DMS79 treated with DMSO at 0.1 percent for 48 hours (cell line): ENCODE results near the gene GPR78.

Experiments
- DNase-seq: peaks from one replicate; lab custom pipeline; 2025; lab: John Stamatoyannopoulos, UW

GPR78 gene, protein sequence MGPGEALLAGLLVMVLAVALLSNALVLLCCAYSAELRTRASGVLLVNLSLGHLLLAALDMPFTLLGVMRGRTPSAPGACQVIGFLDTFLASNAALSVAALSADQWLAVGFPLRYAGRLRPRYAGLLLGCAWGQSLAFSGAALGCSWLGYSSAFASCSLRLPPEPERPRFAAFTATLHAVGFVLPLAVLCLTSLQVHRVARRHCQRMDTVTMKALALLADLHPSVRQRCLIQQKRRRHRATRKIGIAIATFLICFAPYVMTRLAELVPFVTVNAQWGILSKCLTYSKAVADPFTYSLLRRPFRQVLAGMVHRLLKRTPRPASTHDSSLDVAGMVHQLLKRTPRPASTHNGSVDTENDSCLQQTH

GRCh38 chr4:8580321-8581093 lies at the start of gene GPR78:
Gene GPR78 (plus strand): TSS chr4:8580392. CDS start chr4:8580983, 591 bp downstream.
- no peak for DNase-seq

DNA sequence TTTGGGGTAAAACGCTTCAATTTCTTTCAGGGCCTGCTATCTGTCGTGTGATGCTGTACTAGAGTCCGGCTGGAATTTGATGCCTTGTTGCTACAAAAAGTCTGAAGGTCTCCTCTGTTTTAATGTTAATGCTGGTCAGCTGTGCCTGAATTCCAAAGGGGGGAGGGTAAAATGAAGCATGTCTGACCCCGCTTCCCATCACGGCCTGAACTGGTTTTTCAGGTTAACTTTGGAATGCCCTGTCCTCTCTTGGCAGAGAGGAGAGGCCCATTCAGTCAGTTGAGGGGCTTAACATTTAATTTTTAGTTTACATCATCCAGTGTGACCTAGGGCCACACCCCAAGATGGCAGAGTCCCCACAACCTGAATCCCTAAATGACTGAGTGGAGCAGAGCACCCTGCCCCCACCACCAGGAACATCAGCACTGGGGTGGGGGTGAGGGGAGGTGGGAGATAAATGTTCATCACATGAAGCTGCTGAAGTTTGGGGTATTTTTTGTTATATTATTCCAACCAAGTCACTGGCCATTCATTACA lies 47.9 kb upstream of the GPR78 start:
- DNase-seq: no peak

DNA sequence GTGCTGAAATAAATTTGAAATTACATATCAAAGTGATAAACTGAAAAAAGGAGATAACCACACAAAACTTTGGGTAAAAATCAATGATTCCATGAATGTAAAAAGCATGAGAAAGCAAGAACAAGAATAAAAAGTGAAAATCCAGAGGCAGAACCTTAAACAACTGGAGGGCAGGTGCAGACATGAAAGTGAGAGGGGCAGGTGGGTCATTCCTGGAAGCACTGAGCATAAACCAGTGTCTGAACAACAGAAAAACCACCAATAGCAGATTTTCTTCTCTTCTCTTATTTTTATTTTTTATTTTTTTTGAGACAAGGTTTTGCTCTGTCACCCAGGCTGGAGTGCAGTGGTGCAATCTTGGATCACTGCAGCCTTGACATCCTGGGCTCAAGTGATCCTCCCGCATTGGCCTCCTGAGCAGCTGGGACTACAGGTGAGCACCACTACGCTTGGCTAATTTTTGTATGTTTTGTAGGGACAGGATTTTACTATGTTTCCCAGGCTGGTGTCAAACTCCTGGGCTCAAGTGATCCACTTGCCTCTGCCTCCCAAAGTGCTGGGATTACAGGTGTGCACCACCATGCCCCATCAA lies 46.8 kb upstream of the GPR78 start:
- no peak for DNase-seq

GRCh38 chr4:8534129-8534528 lies 46.1 kb upstream of the GPR78 start:
- DNase-seq: peak; percentile 56

DNA sequence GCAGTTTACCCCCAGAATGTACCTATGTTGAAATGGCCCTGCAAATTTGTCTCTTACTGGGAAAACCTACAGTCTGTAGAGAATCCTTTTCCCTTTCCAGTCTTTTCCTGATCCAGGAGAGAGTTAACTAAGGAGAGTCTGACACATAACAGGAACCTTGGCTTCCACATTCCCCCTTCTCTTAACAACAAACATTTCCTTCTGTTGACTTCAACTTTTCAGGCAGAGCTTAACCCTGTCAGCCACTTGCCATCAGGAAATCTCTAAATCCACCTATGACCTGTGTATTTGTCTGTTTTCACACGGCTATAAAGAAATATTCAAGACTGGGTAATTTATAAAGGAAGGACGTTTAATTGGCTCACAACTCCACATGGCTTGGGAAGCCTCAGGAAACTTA lies 45.6 kb upstream of the GPR78 start:
- no peak for DNase-seq

DNA sequence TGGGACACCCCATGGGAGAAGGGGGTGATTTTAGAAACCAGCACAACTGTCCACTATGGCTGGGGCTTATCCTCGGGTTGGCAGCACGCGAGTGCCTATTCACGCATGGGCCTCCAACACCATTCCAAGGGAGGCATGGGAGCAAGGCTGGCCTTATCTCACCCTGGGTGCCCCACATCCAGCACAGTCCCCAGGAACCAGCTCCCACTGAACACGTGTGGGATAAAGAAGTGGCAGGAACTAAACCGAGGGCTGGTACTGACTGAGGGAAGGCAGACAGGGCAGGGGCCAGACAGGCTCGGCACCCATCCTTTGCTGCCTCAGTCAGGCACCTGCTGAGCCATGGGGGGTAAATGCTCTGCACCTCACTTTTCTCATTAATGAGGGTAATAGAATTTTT lies 43.7 kb upstream of the GPR78 start:
- no peak for DNase-seq

DNA sequence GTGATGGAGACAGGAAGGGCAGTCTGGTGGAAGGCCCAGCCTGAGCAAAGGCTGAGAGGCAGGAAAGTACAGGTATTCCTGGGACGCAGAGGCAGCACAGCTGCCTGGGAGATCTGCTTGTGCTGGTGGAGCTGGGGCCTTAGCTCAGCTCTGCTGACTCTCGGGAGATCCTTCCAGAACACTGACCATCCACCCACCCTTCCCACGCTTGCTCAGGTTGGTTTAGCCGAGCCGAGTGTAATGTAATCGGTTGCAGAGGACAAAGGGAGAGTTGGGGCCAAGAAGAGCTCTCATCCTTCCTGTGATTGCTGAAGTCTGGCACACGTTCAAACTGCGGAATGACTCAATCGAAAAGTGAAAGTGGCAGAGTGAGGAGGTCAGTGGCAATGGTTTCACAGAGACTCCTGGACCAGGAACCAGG lies 43.1 kb upstream of the GPR78 start:
- DNase-seq: peak; percentile 75

DNA sequence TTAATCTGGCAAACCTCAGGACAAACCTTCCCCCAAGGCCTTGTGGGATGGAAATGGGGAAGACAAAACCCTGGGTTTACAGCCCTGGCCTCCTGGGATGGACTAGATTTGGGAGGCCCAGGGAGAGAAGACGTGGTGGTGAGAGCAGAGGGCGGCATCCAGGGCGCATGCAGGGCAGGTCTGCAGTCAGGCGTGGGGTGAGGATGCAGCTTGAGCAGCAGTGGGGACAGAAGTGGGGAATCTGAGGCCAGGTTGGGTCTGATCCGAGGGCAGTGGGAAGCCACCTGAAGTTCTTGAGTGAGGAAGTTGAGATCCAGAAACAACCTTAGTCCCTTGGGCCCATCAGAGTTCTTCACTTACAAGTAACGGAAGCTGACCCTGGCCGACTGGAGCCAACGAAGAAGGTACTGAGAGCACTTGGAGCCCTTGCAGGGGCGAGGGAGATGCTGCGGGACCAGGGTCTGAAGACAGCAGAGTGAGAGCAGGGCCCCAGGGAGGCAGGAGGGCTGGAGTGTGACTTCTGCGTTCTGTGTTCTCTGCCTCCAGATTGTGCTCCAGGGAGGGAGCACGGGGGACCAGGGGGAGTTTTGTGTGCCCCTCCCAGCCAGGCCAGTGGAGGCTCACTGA lies 42.0 kb upstream of the GPR78 start:
- no peak for DNase-seq

DNA sequence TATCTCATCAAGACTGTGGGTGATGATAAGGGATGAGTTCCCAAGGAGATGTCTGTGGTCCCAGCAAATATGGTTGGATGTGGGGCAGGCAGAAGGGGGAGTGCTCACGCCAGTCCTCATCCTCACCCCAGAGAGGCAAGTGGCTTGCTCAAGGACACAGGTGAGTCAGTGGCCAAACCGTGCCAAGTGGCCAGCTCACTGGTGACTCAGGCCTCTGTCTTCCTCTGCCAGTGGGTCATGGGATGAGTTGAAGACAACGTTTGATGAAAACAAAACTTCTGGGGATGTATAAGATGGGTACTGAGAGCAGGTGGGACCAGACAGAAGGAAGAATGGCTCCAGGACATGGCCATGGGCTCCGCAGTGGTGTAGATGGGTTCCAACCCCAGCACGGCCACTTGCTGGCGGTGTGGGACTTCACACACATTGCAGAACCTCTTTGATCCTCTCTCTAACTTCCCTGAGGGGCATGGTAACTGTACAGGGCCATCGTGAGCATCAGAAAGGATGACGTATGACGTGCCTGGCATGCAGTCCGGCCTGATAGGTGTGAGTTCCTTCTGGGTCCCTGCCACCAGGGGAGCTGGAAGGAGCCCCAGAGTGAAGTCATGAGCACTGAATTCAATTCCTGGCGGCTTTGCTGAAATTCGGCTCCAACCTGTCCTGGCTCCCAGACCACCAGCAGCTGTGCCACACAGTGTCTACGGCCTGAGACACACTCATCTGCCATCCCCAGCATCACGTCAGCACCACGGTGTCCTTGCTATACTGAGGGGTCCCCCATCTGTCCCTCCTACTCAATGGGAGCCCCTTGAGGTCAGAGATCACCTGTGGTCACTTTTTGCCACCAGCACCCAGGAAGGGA lies 41.3 kb upstream of the GPR78 start:
- DNase-seq: no peak

DNA sequence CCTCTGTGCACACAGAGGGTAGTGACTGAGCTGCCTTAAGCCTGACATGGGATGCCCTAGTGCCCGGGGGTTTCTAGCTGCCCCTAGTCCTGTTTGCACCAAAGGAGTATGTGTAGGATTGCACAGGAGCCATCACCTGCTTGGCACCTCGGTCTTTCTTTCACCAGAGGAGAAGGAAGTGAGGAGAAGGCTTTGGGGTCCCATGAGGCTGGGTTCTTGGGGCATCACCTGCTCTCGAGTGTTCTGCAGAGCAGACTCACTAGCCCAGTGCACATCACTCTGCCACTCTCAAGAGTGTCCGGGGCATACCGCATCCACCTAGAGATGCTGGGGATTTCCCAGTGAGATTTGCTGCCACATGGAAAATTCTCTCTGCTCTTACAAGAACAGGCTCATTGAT lies 40.5 kb upstream of the GPR78 start:
- DNase-seq: no peak

- no peak for DNase-seq
These were observed 40.1 kb upstream of the GPR78 start for GRCh38 chr4:8540072-8540471.

- no peak for DNase-seq
These were observed 39.6 kb upstream of the GPR78 start for GRCh38 chr4:8540586-8540985.

- no peak for DNase-seq
These were observed 39.2 kb upstream of the GPR78 start for GRCh38 chr4:8540991-8541390.

DNA sequence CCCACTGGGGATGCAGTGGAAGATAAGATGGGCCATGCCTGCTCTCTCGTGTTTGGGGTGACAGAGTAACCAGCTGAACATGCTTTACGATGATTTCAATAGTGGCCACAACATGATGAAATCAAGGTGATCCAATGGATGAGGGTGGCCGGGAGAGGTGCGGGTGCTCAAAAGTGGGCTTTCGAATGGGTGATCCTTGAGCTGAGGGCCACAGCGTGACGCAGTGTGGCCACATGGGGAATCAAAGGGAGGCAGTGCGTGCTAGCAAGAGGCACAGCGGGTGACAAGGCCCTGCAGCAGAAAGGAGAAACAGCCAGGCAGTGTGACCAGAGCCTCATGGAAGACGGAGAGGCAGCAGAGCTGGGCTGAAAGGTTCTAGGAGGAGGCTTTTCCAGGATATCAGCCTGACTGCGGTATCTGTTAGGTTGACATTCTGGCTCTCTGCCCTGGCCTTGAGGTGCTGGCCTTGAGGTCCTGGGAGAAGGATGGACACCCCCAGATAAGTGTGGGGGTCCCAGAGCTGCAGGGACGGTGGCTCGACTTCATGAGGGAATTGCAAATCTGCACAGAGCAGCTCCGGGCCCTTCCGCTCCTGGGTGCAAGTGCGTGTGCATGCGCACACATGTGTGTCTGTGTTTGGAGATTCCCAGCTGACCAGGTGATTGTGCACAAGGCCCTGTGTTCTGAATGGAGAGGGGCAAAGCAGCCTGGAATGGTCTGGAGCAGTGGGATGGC lies 38.0 kb upstream of the GPR78 start:
- DNase-seq: no peak

DNA sequence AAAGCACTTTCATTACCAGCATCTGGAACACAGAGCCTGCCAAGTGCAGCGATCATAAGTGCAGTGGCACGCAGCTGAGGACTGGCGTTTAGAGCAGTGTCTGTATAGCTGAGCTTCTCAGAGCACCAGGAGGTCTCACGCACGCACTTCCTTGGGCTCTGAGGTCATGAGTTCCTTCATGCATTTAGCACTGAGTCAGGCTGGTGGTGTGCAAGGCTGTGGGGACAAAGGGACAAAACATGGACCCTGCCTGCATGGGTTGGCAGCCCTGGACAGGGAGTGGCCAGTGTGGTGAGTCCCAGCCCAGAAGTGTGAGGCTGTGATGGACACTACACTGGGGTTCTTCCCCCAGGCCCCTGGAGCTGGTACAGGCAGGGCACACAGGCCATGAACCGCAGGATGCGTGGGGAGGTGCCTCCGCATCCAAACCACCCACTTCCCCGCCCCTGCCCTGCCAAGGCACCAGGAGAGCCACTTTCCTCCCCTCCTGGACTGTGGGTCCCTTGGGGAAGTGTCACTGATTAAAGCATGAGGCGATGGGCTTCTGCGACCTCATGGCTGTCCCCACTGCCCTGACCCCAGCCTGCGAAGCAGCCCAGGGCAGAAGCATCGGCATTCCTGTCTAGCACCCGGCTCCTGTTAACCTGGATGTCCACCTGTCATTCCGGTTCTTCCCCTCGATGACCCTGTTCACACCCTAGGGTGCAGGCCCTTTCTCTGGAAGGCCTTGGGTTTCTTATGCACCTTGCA lies 37.2 kb upstream of the GPR78 start:
- no peak for DNase-seq

DNA sequence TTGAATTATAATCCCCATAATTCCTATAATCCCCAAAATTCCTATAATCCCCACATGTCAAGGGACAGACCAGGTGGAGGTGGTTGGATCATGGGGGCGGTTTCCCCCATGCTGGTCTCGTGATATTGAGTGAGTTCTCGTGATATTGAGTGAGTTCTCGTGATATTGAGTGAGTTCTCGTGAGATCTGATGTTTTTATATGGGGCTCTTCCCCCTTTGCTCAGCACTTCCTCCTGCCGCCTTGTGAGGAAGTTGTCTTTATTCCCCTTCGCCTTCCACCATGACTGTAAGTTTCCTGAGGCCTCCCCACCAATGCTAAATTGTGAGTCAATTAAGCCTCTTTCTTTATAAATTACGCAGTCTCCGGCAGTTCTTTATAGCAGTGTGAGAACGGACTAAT lies 36.6 kb upstream of the GPR78 start:
- no peak for DNase-seq

DNA sequence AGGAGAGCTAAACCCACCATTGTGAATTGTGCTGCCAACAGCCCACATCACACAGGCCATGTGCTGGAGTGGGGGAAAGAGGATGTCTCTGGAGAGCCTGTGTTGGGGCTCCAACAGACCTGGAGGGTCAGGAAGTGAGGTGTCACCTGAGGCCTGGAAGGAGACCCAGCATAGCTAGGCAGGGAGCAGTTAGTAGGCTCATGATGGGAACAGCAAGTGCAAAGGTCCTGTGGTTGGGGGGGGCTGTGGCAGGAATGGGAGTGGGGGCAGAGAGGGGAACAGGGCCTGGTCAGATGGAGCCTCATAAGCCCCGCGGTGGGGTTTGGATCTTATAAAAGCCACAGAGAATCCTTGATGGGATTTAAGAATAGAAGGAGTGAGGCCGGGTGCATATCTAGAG lies 35.9 kb upstream of the GPR78 start:
- DNase-seq: no peak

DNA sequence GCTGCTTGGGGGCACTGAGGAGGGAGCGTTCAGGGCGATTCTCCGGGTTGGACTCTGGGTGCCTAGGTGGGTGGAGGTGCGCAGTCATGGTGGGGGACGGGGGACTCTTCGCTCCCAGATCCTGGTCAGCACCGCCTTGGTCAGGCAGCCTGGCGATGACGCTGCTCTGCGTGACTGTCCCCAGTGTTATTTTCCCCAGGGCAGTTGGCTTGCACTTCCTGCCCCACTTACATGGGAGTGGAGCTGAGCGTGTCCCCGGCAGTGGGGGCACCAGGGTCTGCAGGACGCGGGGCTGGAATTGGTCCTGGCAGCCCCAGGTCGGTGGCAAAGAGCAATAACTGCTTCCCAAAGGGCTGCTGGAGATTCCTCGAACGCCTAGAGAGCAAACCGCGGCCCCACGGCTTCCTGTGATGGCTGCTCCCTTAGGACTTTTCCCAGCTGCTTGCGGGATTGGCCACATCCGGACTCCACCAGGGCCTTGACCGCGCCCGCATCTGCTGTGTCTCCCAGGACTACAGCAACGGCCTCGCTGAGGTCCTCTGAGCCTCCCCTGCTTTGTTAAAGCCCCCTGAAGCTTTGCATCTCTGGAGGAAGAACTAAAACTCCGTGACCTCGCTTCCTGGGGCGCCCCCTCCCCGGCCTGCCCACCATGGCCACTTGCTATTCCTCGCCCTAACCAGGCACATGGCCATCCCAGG lies 35.3 kb upstream of the GPR78 start:
- no peak for DNase-seq

- no peak for DNase-seq
These were observed 34.8 kb upstream of the GPR78 start for GRCh38 chr4:8545439-8545765.

- no peak for DNase-seq
These were observed 33.5 kb upstream of the GPR78 start for GRCh38 chr4:8546766-8547107.
